ENCODE data around the gene RANBP17. TPM values are rescaled to one million over a fixed set of nuclear protein-coding genes. Genes with fewer than 3 reads are reported as not detected.

Gene RANBP17
- total and polyA plus RNA-seq, 8 donors: 3.5 to 11.3 (median 7.9) TPM

- H3K4me3 ChIP-seq: peak overlapping the region in 2 of 4 donors; percentile 21 to 34
- ATAC-seq (no peak), DNase-seq (no peak), FAIRE-seq (no peak)
- intact Hi-C loops (cut with DNase I): loop anchor here in 1 of 3 donors (10.0 kb wide), 1 partner anchor 132 kb away; no protein-coding TSS in a partner anchor
- no peaks in the 10 kb centered on the region for H3K36me3 ChIP-seq
- no peaks in the 10 kb centered on the region for H3K4me1 ChIP-seq
- H3K27ac ChIP-seq: no peak overlapping the region
- WGBS, 2 donors: 27 to 31% methylated on average over 11 of the region's 11 CpGs
- no peak for TF ChIP-seq CTCF (IDR thresholded peaks at IDR 0.05)
- H3K9me3 ChIP-seq: no peaks in the 10 kb centered on the region
- H3K27me3 ChIP-seq: peaks cover 0 to 16% (median 4%) of the 10 kb centered on the region in 4 donors
These were observed 475.4 kb downstream of the RANBP17 start for GRCh38 chr5:171337210-171337569.

- H3K4me3 ChIP-seq: no peak overlapping the region
- TF ChIP-seq CTCF (IDR thresholded peaks at IDR 0.05): no peak
- no peaks in the 10 kb centered on the region for H3K9me3 ChIP-seq
- H3K27ac ChIP-seq: no peak overlapping the region
- H3K27me3 ChIP-seq: peaks cover 0 to 16% (median 4%) of the 10 kb centered on the region in 4 donors
- intact Hi-C loops (cut with DNase I): loop anchor here in 1 of 3 donors (5.0 kb wide), 1 partner anchor 528 kb away; no protein-coding TSS in a partner anchor
- FAIRE-seq (no peak), DNase-seq (no peak), ATAC-seq (no peak)
- H3K4me1 ChIP-seq: no peaks in the 10 kb centered on the region
- H3K36me3 ChIP-seq: no peaks in the 10 kb centered on the region
These were observed 478.2 kb downstream of the RANBP17 start for GRCh38 chr5:171340042-171340441.

GRCh38 chr5:171340491-171340890 lies 478.7 kb downstream of the RANBP17 start:
- ATAC-seq: no peak

GRCh38 chr5:171342362-171343111 lies 480.7 kb downstream of the RANBP17 start:
- TF ChIP-seq CTCF (IDR thresholded peaks at IDR 0.05): peak in 3 of 4 donors; percentile 18 to 36 (median 26)
- FAIRE-seq (no peak), ATAC-seq (peak; percentile 48 to 88 (median 83)), DNase-seq (peak in 3 of 6 donors; percentile 17 to 42 (median 33))
- H3K27me3 ChIP-seq: peaks cover 0 to 7% (median 3%) of the 10 kb centered on the region in 4 donors
- H3K27ac ChIP-seq: no peak overlapping the region
- no peak overlapping the region for H3K4me3 ChIP-seq
- H3K4me1 ChIP-seq: no peaks in the 10 kb centered on the region
- H3K36me3 ChIP-seq: no peaks in the 10 kb centered on the region
- 37 to 47% methylated on average over 17 of the region's 17 CpGs for whole genome bisulfite sequencing, 2 donors
- intact Hi-C loops (cut with DNase I): loop anchor here in 1 of 3 donors (5.0 kb wide), 1 partner anchor 530 kb away; no protein-coding TSS in a partner anchor
- no peaks in the 10 kb centered on the region for H3K9me3 ChIP-seq

More at GRCh38 chr5:171340491-171340890, 478.7 kb downstream of the RANBP17 start:
- TF ChIP-seq CTCF (IDR thresholded peaks at IDR 0.05): no peak
- FAIRE-seq (no peak), DNase-seq (no peak)
- H3K36me3 ChIP-seq: no peaks in the 10 kb centered on the region
- no peak overlapping the region for H3K27ac ChIP-seq
- intact Hi-C loops (cut with DNase I): loop anchor here in 1 of 3 donors (5.0 kb wide), 1 partner anchor 528 kb away; no protein-coding TSS in a partner anchor
- WGBS, 2 donors: 13 to 15% methylated on average over 6 of the region's 6 CpGs
- no peaks in the 10 kb centered on the region for H3K4me1 ChIP-seq
- H3K4me3 ChIP-seq: no peak overlapping the region
- H3K9me3 ChIP-seq: no peaks in the 10 kb centered on the region
- H3K27me3 ChIP-seq: peaks cover 0 to 15% (median 4%) of the 10 kb centered on the region in 4 donors

Measured in pancreas (tissue), 10 donors.